Measurements from ENCODE around the gene CYTH1.

CYTH1 gene

DNA sequence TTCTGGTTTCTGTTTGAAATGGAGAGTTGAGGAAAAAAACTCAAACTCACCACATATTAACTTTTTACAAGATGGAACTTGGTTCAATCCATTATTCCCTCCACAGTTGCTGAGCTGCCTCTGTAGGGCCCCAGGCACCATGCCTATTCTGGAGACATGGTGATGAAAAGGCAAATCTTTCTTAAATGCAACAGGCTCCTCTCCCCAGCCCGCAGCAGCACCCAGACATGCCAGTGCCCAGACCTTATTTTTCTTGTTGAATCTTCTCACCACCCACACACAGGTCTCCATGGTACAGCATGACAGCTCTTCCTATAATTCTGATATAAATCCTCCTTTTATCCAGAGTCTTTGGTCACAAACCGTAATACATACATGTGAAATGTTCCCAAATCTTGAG is 7.6 kb downstream of the CYTH1 start:
- Mint-ChIP-seq H3K4me1 (peaks cover 74% of the 10 kb centered on the region), H3K4me3 (peak overlapping the region; percentile 88), H3K9me3 (no peaks in the 10 kb centered on the region), H3K27me3 (no peaks in the 10 kb centered on the region), H3K36me3 (peaks cover 43% of the 10 kb centered on the region), H3K27ac (peak overlapping the region; percentile 96)
- peak; percentile 47 for DNase-seq
- CTCF ChIA-PET = interaction anchor here (0.6 kb wide), 2 partner anchors 19 to 27 kb away, joined by 3 read pairs; no protein-coding TSS in a partner anchor

GRCh38 chr17:78771758-78772382 is 10.2 kb downstream of the CYTH1 start:
- DNase-seq = no peak
- H3K36me3 Mint-ChIP-seq = peaks cover 32% of the 10 kb centered on the region
- H3K4me1 Mint-ChIP-seq = peaks cover 57% of the 10 kb centered on the region
- H3K4me3 Mint-ChIP-seq = peak overlapping the region; percentile 80
- H3K27me3 Mint-ChIP-seq = no peaks in the 10 kb centered on the region
- CTCF ChIA-PET = interaction anchor here (1.1 to 1.3 kb wide), 2 partner anchors 8 to 23 kb away, joined by 3 read pairs; no protein-coding TSS in a partner anchor
- H3K9me3 Mint-ChIP-seq = no peaks in the 10 kb centered on the region
- peak overlapping the region; percentile 98 for H3K27ac Mint-ChIP-seq

GRCh38 chr17:78769196-78769773 is 12.8 kb downstream of the CYTH1 start:
- Mint-ChIP-seq H3K4me1 (peaks cover 52% of the 10 kb centered on the region), H3K27ac (no peak overlapping the region), H3K27me3 (no peaks in the 10 kb centered on the region), H3K36me3 (peaks cover 27% of the 10 kb centered on the region), H3K9me3 (no peaks in the 10 kb centered on the region), H3K4me3 (no peak overlapping the region)
- DNase-seq = peak; percentile 49
- CTCF ChIA-PET = interaction anchor here (0.6 to 3.6 kb wide), 11 partner anchors 10 to 74 kb away, joined by 3 to 21 read pairs (median 6); no protein-coding TSS in a partner anchor

- Mint-ChIP-seq H3K4me1 (peaks cover 49% of the 10 kb centered on the region), H3K4me3 (no peak overlapping the region), H3K9me3 (no peaks in the 10 kb centered on the region), H3K27ac (no peak overlapping the region), H3K36me3 (peaks cover 22% of the 10 kb centered on the region), H3K27me3 (no peaks in the 10 kb centered on the region)
- CTCF ChIA-PET = interaction anchor here (1.0 to 3.6 kb wide), 8 partner anchors 9 to 51 kb away, joined by 3 to 21 read pairs (median 6); no protein-coding TSS in a partner anchor
- no peak for DNase-seq
Measured at GRCh38 chr17:78767806-78768205, 14.3 kb downstream of the CYTH1 start.

DNA sequence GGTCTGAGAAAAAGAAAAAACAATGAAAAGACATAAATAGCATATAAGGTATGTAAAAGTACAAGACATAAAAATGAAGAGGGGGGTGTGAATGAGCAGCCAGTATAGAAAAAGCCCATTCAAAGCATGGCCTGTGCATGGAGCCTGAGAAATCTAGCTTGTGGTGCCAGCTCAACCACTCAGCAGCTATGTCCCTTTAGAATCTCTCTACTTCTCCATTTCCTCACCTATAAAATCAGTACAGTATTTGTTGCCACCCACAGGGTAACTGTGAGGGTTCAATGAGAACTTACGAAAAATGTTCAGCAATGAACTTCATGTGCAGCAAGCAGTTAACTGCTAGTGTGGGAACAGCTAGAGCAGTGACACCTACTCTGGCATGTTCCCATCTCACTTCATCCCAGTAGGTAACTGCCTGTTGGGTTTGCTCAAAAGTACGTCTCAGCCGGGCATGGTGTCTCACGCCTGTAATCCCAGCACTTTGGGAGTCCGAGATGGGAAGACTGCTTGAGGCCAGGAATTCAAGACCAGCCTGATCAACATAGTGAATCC is 15.3 kb downstream of the CYTH1 start:
- no peak overlapping the region for H3K27ac Mint-ChIP-seq
- H3K4me3 Mint-ChIP-seq = no peak overlapping the region
- peaks cover 49% of the 10 kb centered on the region for H3K4me1 Mint-ChIP-seq
- no peaks in the 10 kb centered on the region for H3K9me3 Mint-ChIP-seq
- CTCF ChIA-PET = interaction anchor here (1.3 to 3.6 kb wide), 3 partner anchors 16 to 32 kb away, joined by 3 to 21 read pairs (median 3); no protein-coding TSS in a partner anchor
- DNase-seq = peak; percentile 19
- peaks cover 22% of the 10 kb centered on the region for H3K36me3 Mint-ChIP-seq
- no peaks in the 10 kb centered on the region for H3K27me3 Mint-ChIP-seq

GRCh38 chr17:78766225-78766624 is 15.8 kb downstream of the CYTH1 start:
- Mint-ChIP-seq H3K4me1 (peaks cover 48% of the 10 kb centered on the region), H3K9me3 (no peaks in the 10 kb centered on the region), H3K27ac (no peak overlapping the region), H3K4me3 (no peak overlapping the region), H3K36me3 (peaks cover 20% of the 10 kb centered on the region), H3K27me3 (no peaks in the 10 kb centered on the region)
- DNase-seq = peak; percentile 4
- CTCF ChIA-PET = interaction anchor here (1.3 to 3.6 kb wide), 3 partner anchors 15 to 33 kb away, joined by 3 to 21 read pairs (median 3); no protein-coding TSS in a partner anchor

GRCh38 chr17:78765821-78766220 is 16.3 kb downstream of the CYTH1 start:
- H3K27ac Mint-ChIP-seq = no peak overlapping the region
- CTCF ChIA-PET = interaction anchor here (1.3 to 1.8 kb wide), 2 partner anchors 18 to 33 kb away, joined by 3 read pairs; no protein-coding TSS in a partner anchor
- peaks cover 21% of the 10 kb centered on the region for H3K36me3 Mint-ChIP-seq
- DNase-seq = peak; percentile 2
- no peaks in the 10 kb centered on the region for H3K9me3 Mint-ChIP-seq
- H3K4me1 Mint-ChIP-seq = peaks cover 49% of the 10 kb centered on the region
- H3K27me3 Mint-ChIP-seq = no peaks in the 10 kb centered on the region
- no peak overlapping the region for H3K4me3 Mint-ChIP-seq

- Mint-ChIP-seq H3K27ac (peak overlapping the region; percentile 26), H3K4me3 (no peak overlapping the region), H3K9me3 (no peaks in the 10 kb centered on the region), H3K36me3 (peaks cover 19% of the 10 kb centered on the region), H3K4me1 (peaks cover 50% of the 10 kb centered on the region), H3K27me3 (no peaks in the 10 kb centered on the region)
- CTCF ChIA-PET = interaction anchor here (0.8 to 1.3 kb wide), 2 partner anchors 15 to 61 kb away, joined by 3 read pairs; no protein-coding TSS in a partner anchor
- DNase-seq = peak; percentile 14
Measured at GRCh38 chr17:78764871-78765270, 17.2 kb downstream of the CYTH1 start.

GRCh38 chr17:78763561-78763960 is 18.5 kb downstream of the CYTH1 start:
- CTCF ChIA-PET = interaction anchor here (2.3 kb wide), 1 partner anchor 13 kb away, joined by 6 read pairs; no protein-coding TSS in a partner anchor
- Mint-ChIP-seq H3K27ac (no peak overlapping the region), H3K9me3 (no peaks in the 10 kb centered on the region), H3K4me1 (peaks cover 64% of the 10 kb centered on the region), H3K36me3 (peaks cover 21% of the 10 kb centered on the region), H3K4me3 (no peak overlapping the region), H3K27me3 (no peaks in the 10 kb centered on the region)
- DNase-seq = no peak

DNA sequence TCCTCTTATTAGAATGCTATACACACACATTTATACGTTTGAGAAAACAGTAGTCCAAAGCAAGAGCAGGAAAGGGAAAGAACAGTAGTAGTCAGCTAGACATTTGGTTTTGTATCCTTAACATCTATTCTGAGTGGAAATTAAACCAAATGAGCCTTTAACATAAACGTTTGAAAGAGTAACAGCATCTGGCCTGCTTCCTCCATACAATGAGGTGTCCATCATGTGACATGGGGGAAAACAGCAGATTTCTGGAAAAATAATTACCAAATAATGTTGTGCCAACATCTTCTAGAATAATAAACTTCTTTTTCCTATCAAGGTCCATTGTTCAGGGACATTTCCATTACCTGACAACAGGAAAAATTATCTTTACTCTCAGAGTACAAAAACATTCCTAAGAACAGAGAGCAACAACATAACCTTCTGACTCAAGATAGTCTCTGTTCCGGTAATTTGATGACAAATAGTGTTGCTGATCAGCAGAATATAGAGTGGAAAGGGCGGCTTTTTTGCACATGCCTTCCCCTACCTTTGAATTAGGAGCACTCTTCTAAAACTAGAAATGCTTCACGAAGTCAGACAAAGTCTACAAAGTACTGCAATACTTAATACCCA is 20.2 kb downstream of the CYTH1 start:
- H3K9me3 Mint-ChIP-seq = no peaks in the 10 kb centered on the region
- no peaks in the 10 kb centered on the region for H3K27me3 Mint-ChIP-seq
- peaks cover 80% of the 10 kb centered on the region for H3K4me1 Mint-ChIP-seq
- CTCF ChIA-PET = interaction anchor here (1.2 to 2.3 kb wide), 2 partner anchors 9 to 11 kb away, joined by 3 to 6 read pairs; no protein-coding TSS in a partner anchor
- H3K4me3 Mint-ChIP-seq = peak overlapping the region; percentile 12
- peak; percentile 18 for DNase-seq
- H3K27ac Mint-ChIP-seq = peak overlapping the region; percentile 84
- H3K36me3 Mint-ChIP-seq = peaks cover 26% of the 10 kb centered on the region

- DNase-seq = peak; percentile 10
- H3K4me3 Mint-ChIP-seq = peak overlapping the region; percentile 45
- H3K36me3 Mint-ChIP-seq = peaks cover 35% of the 10 kb centered on the region
- no peaks in the 10 kb centered on the region for H3K9me3 Mint-ChIP-seq
- H3K27me3 Mint-ChIP-seq = no peaks in the 10 kb centered on the region
- peaks cover 91% of the 10 kb centered on the region for H3K4me1 Mint-ChIP-seq
- CTCF ChIA-PET = interaction anchor here (0.8 to 2.7 kb wide), 4 partner anchors 9 to 59 kb away, joined by 3 to 15 read pairs (median 3); no protein-coding TSS in a partner anchor
- H3K27ac Mint-ChIP-seq = peak overlapping the region; percentile 91
Measured at GRCh38 chr17:78759969-78760352, 22.1 kb downstream of the CYTH1 start.

DNA sequence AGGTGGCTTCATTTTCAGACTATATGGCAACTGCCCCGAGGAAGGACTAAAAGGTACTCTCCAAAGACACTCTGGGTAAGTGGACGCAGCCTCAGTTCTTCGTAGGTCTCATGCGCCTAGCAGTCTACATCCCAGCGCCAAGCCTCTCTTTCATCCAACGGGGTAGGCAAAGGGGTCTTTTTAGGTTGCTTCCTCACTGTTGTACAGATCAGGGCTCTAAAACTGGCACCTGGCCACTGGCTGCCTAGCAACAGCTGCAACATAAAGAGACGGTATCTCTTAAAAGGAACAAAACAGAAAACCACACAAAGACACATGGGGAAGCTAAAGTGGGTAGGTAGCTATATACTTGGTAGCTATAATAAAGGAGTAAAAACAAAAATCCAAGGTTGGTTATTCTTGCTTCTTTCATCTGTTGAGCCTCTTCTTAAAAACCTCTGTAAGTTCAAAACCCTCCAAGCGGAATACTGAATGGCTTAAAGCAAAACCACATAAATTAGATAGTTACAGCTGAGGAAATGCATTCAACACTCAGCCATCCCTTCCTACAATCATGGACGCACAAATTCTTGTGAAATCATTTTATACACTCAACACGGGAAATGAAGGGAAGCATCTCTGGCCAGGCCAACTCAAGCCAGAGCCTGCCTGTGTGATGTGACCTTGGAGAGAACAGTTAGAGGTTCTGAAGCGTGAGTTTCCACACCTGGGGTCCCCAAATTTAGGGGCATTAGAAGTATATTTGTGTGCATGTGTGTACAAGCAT is 22.7 kb downstream of the CYTH1 start:
- peak overlapping the region; percentile 91 for H3K27ac Mint-ChIP-seq
- H3K36me3 Mint-ChIP-seq = peaks cover 29% of the 10 kb centered on the region
- peak overlapping the region; percentile 45 for H3K4me3 Mint-ChIP-seq
- H3K4me1 Mint-ChIP-seq = peaks cover 89% of the 10 kb centered on the region
- CTCF ChIA-PET = interaction anchor here (0.8 to 2.7 kb wide), 5 partner anchors 10 to 59 kb away, joined by 3 to 15 read pairs (median 3); no protein-coding TSS in a partner anchor
- peak; percentile 90 for DNase-seq
- H3K9me3 Mint-ChIP-seq = no peaks in the 10 kb centered on the region
- no peaks in the 10 kb centered on the region for H3K27me3 Mint-ChIP-seq
